ENCODE measurements around the gene RAI14.

RAI14 gene

DNA sequence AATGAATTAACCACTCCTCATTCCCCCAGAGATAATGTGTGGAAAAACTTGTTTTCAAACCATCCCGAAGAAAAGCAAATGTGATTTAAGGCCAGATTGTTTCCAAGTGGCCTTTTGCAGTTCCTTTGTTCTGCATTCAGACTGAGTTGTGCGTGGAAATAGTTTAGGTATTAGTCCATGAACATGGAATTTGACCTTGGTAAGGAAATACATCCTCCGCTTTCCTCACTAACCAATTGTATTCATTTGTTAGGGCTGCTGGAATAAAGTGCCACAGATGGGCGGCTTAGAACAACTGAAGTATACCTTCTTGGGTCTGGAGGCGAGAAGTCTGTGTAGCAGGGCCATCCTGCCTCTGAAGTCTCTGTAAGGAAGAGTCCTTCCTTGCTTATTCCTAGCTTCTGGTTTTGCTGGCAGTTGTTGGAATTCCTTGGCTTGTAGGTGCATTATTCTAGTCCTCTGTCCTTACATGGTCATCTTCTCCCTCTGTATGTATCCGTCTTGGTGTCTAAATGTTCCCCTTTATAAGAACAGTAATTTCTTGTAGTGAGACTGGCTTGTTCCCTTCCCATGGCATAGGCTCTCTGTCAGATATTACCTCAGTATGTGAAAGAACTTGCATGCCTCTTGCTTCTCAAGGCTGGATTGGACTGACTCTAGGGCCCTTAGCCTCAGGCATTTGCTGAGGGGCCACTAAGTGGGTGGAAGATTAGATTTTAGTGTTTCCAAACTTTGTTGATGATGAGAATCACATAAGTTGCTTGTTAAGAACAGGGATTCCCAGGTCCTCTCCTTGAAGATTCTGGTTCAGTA, 53.9 kb downstream of the RAI14 start:
- peak; percentile 90 to 94 for DNase-seq (ENCODE audit: low read depth in 2 of 2)
- H3K4me3 ChIP-seq (replicated peaks in 1 of 2; ENCODE audit: low read depth in 2 of 2, low read length in 2 of 2) = no peak overlapping the region
- TF ChIP-seq, protein P1, sequence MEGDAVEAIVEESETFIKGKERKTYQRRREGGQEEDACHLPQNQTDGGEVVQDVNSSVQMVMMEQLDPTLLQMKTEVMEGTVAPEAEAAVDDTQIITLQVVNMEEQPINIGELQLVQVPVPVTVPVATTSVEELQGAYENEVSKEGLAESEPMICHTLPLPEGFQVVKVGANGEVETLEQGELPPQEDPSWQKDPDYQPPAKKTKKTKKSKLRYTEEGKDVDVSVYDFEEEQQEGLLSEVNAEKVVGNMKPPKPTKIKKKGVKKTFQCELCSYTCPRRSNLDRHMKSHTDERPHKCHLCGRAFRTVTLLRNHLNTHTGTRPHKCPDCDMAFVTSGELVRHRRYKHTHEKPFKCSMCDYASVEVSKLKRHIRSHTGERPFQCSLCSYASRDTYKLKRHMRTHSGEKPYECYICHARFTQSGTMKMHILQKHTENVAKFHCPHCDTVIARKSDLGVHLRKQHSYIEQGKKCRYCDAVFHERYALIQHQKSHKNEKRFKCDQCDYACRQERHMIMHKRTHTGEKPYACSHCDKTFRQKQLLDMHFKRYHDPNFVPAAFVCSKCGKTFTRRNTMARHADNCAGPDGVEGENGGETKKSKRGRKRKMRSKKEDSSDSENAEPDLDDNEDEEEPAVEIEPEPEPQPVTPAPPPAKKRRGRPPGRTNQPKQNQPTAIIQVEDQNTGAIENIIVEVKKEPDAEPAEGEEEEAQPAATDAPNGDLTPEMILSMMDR (IDR thresholded peaks at IDR 0.05; ENCODE audit: low read depth, low read length) = no peak

DNA sequence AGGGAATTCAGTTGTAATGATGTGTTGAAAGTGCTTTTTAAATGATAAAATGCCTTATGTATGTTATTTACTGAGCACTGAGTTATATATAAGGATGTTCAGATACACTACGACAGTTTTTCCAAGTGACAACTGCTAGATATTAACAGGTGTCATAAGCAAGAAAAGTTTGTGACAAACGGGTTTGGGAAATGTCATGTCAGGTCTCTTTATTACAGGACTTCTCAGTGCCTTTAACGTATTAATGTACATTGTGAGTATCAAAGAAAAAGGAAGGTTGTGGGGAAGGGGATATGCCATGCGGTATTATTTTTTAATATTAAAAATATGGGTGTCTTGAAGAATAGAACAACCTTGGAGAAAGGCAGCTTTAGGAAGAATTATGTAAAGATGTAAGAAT, 56.4 kb downstream of the RAI14 start:
- DNase-seq (ENCODE audit: low read depth in 2 of 2) = no peak
- no peak overlapping the region for H3K4me3 ChIP-seq (replicated peaks in 1 of 2; ENCODE audit: low read depth in 2 of 2, low read length in 2 of 2)
- TF ChIP-seq, protein P1 (IDR thresholded peaks at IDR 0.05; ENCODE audit: low read depth, low read length) = no peak

DNA sequence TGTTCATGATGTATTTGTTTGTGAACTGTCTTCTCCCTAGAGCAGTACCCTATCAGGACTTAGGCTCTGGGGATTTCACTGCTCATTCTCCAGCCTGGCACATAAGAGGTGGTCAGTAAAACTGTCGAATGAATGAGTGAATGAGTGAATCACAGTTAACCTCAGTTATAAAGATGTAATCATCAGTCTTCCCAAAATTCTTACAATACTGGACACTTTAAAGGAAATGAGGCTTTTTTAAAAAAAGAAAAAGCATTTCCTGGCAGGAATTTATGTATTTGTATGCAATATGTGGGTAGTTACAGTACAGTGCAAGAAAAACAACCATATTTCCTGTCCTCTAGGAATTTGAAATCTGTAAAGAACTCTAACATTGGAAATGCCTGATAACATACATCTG, 59.6 kb downstream of the RAI14 start:
- TF ChIP-seq, protein P1 (IDR thresholded peaks at IDR 0.05; ENCODE audit: low read depth, low read length) = no peak
- no peak overlapping the region for H3K4me3 ChIP-seq (replicated peaks in 1 of 2; ENCODE audit: low read depth in 2 of 2, low read length in 2 of 2)
- peak; percentile 67 to 80 for DNase-seq (ENCODE audit: low read depth in 2 of 2)

DNA sequence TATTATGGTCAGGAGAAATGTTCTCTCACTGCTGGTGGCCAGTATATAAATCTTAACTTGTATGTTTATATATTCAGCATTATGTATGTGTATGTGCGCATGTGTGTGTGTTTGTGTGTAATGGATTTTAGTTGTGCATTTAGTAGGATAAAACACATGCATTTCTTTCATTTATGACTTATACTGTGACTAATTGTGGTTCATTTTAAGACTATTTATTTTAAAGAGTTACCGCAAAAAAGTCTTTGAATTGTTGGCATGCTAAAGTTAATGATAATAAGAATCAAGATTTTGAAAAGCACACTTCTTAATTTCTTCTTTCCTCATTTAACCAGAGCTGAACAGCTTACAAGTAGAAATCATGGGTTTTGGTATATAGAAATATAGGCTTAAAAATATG, 60.9 kb downstream of the RAI14 start:
- H3K4me3 ChIP-seq (replicated peaks in 1 of 2; ENCODE audit: low read depth in 2 of 2, low read length in 2 of 2) = no peak overlapping the region
- TF ChIP-seq, protein P1 (IDR thresholded peaks at IDR 0.05; ENCODE audit: low read depth, low read length) = no peak
- no peak for DNase-seq (ENCODE audit: low read depth in 2 of 2)

DNA sequence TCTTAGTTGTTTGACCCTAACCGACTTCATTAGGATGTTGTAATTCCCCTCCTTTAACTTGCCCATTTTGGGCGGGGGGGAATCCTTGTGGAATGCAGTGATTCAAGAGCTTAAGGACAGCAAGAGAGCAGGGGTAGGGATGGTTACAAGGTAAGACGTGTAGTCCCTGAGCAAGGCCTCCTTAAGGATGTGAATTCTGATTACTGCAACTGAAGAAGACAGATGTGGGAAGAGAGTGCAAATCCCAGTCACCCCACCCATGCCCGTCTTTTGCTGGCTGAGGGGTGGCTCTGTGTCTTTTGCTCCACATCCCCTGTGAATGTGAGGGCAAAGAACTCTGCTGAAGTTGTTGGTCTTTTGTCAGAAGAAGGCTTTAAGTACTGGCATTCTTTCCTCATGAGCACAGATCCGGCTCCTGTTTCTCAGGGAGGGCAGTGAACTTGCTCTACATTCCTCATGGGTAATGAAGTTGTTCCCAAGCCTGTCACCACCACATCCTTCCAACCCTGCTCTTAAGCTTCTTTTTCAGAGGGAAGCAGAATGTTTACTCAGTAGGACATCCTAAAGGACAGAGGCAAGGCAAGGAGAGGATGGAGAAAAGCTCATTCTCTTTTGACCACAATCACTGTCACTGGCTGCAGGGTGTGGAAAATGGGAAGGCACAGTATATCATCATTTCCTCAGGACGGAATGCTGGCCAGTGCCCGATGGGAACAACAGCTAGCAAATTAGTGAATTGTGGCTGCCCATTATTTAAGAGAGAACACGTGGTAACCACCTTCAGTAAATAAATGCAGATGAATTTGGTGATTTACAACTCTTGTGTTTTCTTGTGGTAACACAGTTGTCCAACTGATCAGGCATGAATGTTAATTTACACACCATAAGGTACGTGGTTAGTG, 61.5 kb downstream of the RAI14 start:
- H3K4me3 ChIP-seq (replicated peaks in 1 of 2; ENCODE audit: low read depth in 2 of 2, low read length in 2 of 2) = no peak overlapping the region
- DNase-seq (ENCODE audit: low read depth in 2 of 2) = peak; percentile 93 to 98
- TF ChIP-seq, protein P1 (IDR thresholded peaks at IDR 0.05; ENCODE audit: low read depth, low read length) = no peak

DNA sequence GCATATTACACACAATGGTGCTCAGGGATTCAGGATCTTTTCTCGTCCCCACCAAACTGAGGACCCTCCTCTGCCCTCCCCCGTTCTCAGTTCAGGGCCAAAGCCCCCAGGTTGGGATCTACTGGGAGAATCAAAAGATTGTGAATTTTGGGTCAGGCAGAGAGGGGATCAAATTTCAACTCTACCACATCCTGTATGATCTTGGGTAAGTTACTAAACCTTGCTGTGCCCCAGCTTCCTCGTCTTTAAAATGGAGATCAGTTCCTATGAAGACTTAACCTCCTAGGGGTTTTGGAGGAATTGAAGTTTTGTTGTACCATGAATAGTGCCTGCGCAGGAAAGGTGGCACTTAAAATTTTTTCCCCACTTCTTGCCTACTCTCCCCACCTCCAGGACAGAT, 62.4 kb downstream of the RAI14 start:
- TF ChIP-seq, protein P1 (IDR thresholded peaks at IDR 0.05; ENCODE audit: low read depth, low read length) = no peak
- no peak for DNase-seq (ENCODE audit: low read depth in 2 of 2)
- no peak overlapping the region for H3K4me3 ChIP-seq (replicated peaks in 1 of 2; ENCODE audit: low read depth in 2 of 2, low read length in 2 of 2)

All from cardiac fibroblast (primary cell).